AG09319 (cell line): ENCODE data around the gene FHAD1.

Experiments
- DNase-seq: peaks from one replicate; pipeline ENCODE4 v3.0.0-alpha.2; 2010; ENCODE audit warnings: low read depth; ENCODE audit errors: extremely low read depth
- CTCF ChIP-seq: IDR thresholded peaks from 2 replicates; pipeline ENCODE4 v1.5.1; 2011; ENCODE audit warnings: low read depth, mild to moderate bottlenecking, inconsistent platforms, low read length, moderate library complexity

The FHAD1 gene

GRCh38 chr1:15238789-15239188 is 8.2 kb upstream of the FHAD1 start:
- DNase-seq = no peak
- no peak for TF ChIP-seq CTCF

DNA sequence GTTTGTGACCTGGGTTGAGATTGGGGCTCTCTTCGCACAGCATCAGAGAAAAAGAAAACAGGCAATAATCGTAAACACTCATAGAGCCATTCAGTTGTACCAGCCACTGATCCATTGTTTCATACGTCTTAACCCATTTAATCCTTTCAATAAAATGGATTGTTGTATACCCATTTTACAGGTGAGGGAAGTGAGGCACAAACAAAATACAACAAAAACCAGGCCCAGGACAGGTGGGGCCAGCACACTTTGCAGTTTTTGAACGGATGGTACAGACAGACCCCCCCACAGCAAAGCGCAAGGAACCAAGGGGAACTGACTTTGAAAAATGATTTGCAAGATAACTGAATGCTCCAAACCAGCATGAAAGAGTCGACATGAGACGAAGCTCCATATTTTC is 4.3 kb upstream of the FHAD1 start:
- no peak for TF ChIP-seq CTCF
- no peak for DNase-seq

- no peak for DNase-seq
- no peak for TF ChIP-seq CTCF
These were observed 3.6 kb upstream of the FHAD1 start for GRCh38 chr1:15243275-15244043.

DNA sequence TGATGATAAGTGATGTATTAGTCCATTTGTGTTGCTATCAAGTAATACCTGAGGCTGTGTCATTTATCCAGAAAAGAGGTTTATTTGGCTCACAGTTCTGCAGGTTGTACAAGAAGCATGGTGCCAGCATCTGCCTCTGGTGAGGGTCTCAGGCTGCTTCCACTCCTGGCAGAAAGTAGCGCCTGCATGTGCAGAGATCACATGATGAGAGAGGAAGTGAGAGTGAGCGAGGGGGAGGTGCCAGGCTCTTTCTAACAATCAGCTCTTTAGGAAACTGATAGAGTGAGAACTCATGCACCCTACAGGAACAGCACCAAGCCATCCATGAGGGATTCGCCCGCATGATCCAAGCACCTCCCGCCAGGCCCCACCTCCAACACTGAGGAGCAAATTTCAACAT is 2.2 kb upstream of the FHAD1 start:
- no peak for DNase-seq
- TF ChIP-seq CTCF = no peak

GRCh38 chr1:15245593-15246360 is 1.2 kb upstream of the FHAD1 start:
- no peak for DNase-seq
- no peak for TF ChIP-seq CTCF

DNA sequence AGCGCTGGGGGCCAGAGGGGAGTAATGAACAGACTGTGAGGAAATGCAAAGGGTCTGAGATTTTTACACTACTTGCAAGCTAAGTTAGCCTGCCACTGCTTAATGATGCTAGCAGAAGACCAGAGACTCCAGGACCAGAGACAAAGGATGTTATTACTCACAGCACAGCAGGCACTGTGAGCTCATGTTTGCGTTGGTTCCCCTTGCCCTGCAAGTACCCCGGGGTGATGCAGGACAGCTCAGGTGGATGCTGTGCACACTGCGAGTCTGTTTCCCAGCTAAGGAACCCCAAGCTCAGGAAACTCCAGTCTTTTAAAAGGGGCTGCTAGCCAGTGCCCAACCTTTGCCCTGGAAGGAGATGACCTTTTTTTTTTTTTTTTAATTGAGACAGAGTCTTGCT is 1.2 kb downstream of the FHAD1 start:
- TF ChIP-seq CTCF = no peak

DNA sequence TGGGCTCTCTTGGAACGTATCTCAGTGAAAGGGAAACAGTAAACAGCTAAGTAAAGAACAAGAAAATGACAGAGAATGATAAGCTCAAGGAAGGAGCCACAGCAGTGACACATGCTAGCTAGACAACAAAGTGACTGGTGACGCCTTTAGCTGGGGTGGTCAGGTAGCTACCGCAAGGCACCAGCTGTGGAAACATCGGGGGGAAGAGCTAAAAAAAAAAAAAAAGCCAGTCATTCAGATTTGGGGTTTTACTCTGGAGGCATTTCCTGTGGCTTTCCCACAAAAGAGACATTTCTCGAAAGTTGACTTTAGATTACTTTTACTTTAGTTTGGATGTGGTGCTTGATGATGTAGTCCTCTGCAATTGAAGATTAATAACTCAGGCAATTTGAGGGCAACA is 2.1 kb downstream of the FHAD1 start:
- no peak for DNase-seq
- no peak for TF ChIP-seq CTCF

More for the DNA sequence above, 1.2 kb downstream of the FHAD1 start:
- no peak for DNase-seq
